ENCODE data around the gene PRKCB. TPM values are rescaled to one million over a fixed set of nuclear protein-coding genes. Genes with fewer than 3 reads are reported as not detected.

Gene PRKCB
- total RNA-seq, 4 donors from 2014 or later, result 7.4 to 21.6 (median 12.9) TPM

- intact Hi-C loops (cut with DNase I; ENCODE audit: low total_unique reads), result no loop called here
Measured at GRCh38 chr16:24156777-24157176, 321.0 kb downstream of the PRKCB start.

GRCh38 chr16:24163935-24164334, 328.2 kb downstream of the PRKCB start:
- TF ChIP-seq POLR2A (IDR thresholded peaks at IDR 0.05) (no peak), CTCF (IDR thresholded peaks at IDR 0.05) (no peak)
- DNase-seq (ENCODE audit: low spot score in 2 of 2), result no peak
- H3K4me3 ChIP-seq (ENCODE audit: low read depth, poor library complexity, severe bottlenecking), result no peak overlapping the region
- intact Hi-C loops (cut with DNase I; ENCODE audit: low total_unique reads), result no loop called here
- WGBS, 2 donors, result 15 to 28% methylated on average over 3 of the region's 3 CpGs

More at GRCh38 chr16:24156777-24157176, 321.0 kb downstream of the PRKCB start:
- TF ChIP-seq CTCF (IDR thresholded peaks at IDR 0.05) (no peak), POLR2A (IDR thresholded peaks at IDR 0.05) (no peak)
- no peak for DNase-seq (ENCODE audit: low spot score in 2 of 2)
- H3K4me3 ChIP-seq (ENCODE audit: low read depth, poor library complexity, severe bottlenecking), result no peak overlapping the region
- 75 to 83% methylated on average over 1 of the region's 1 CpG for WGBS, 2 donors

- DNase-seq (ENCODE audit: low spot score in 2 of 2), result no peak
- TF ChIP-seq CTCF (IDR thresholded peaks at IDR 0.05) (no peak), POLR2A (IDR thresholded peaks at IDR 0.05) (no peak)
- WGBS, 2 donors, result 49 to 54% methylated on average over 8 of the region's 8 CpGs
- no peak overlapping the region for H3K4me3 ChIP-seq (ENCODE audit: low read depth, poor library complexity, severe bottlenecking)
- intact Hi-C loops (cut with DNase I; ENCODE audit: low total_unique reads), result no loop called here
Measured at GRCh38 chr16:24164416-24164815, 328.6 kb downstream of the PRKCB start.

GRCh38 chr16:24165273-24165672, 329.5 kb downstream of the PRKCB start:
- intact Hi-C loops (cut with DNase I; ENCODE audit: low total_unique reads), result no loop called here
- WGBS, 2 donors, result 49 to 61% methylated on average over 3 of the region's 3 CpGs

GRCh38 chr16:24166661-24167528, 331.1 kb downstream of the PRKCB start:
- 70 to 75% methylated on average over 9 of the region's 9 CpGs for WGBS, 2 donors
- intact Hi-C loops (cut with DNase I; ENCODE audit: low total_unique reads), result no loop called here
- TF ChIP-seq POLR2A (IDR thresholded peaks at IDR 0.05) (no peak), CTCF (IDR thresholded peaks at IDR 0.05) (no peak)
- no peak for DNase-seq (ENCODE audit: low spot score in 2 of 2)
- no peak overlapping the region for H3K4me3 ChIP-seq (ENCODE audit: low read depth, poor library complexity, severe bottlenecking)

More at GRCh38 chr16:24165273-24165672, 329.5 kb downstream of the PRKCB start:
- TF ChIP-seq CTCF (IDR thresholded peaks at IDR 0.05) (no peak), POLR2A (IDR thresholded peaks at IDR 0.05) (no peak)
- no peak overlapping the region for H3K4me3 ChIP-seq (ENCODE audit: low read depth, poor library complexity, severe bottlenecking)
- DNase-seq (ENCODE audit: low spot score in 2 of 2), result no peak
